Neural progenitor cell (in vitro differentiated cells): ENCODE measurements around the gene TFE3. TPM values are rescaled to one million over a fixed set of nuclear protein-coding genes. Genes with fewer than 3 reads are reported as not detected.

Experiments used
- DNase-seq: peaks from one replicate; pipeline ENCODE4 v3.0.0-alpha.2; 2016; ENCODE audit warnings: low spot score
- H2AFZ ChIP-seq: fragments of 200-600 bp; sonication (generic); replicated peaks from 2 replicates; pipeline ENCODE4 v1.6.1; 2016; ENCODE audit warnings: antibody characterized with exemption
- H3F3A ChIP-seq: fragments of 200-600 bp; sonication (generic); 2 replicates; pipeline ENCODE4 v1.6.1; 2016; ENCODE audit warnings: antibody characterized with exemption, low read depth
- H3K27ac ChIP-seq: fragments of 200-600 bp; sonication (generic); 2 replicates; pipeline ENCODE4 v1.5.1; 2016; ENCODE audit warnings: mild to moderate bottlenecking
- H3K27me3 ChIP-seq: fragments of 200-600 bp; sonication (generic); 2 replicates; pipeline ENCODE4 v1.6.1; 2016; ENCODE audit warnings: mild to moderate bottlenecking, moderate library complexity
- H3K36me3 ChIP-seq: fragments of 200-600 bp; sonication (generic); 2 replicates; pipeline ENCODE4 v1.5.1; 2016
- H3K4me1 ChIP-seq: fragments of 200-600 bp; sonication (generic); 2 replicates; pipeline ENCODE4 v1.6.1; 2016; ENCODE audit warnings: mixed run types
- H3K4me2 ChIP-seq: fragments of 200-600 bp; sonication (generic); 2 replicates; pipeline ENCODE4 v1.6.1; 2016
- H3K4me3 ChIP-seq: fragments of 200-600 bp; sonication (generic); 2 replicates; pipeline ENCODE4 v1.5.1; 2016
- H3K79me2 ChIP-seq: fragments of 200-600 bp; sonication (generic); 2 replicates; pipeline ENCODE4 v1.6.1; 2016; ENCODE audit warnings: low read depth
- H3K9ac ChIP-seq: fragments of 200-600 bp; sonication (generic); 2 replicates; pipeline ENCODE4 v1.6.1; 2016
- H3K9me3 ChIP-seq: fragments of 200-600 bp; sonication (generic); 2 replicates; pipeline ENCODE4 v1.5.1; 2016; ENCODE audit warnings: low read depth
- H4K20me1 ChIP-seq: fragments of 200-600 bp; sonication (generic); 2 replicates; pipeline ENCODE4 v1.6.1; 2016; ENCODE audit warnings: low read depth
- H3K27ac Mint-ChIP-seq: 3 replicates; pipeline ENCODE4 v1.8.0; 2021; ENCODE audit warnings: mixed read lengths
- H3K27me3 Mint-ChIP-seq: 2 replicates; pipeline ENCODE4 v1.8.0; 2022; ENCODE audit warnings: low read depth, mild to moderate bottlenecking, inconsistent platforms, moderate library complexity, mixed read lengths; ENCODE audit not compliant: insufficient read depth
- H3K36me3 Mint-ChIP-seq: 3 replicates; pipeline ENCODE4 v1.8.0; 2021; ENCODE audit warnings: mixed read lengths
- H3K4me1 Mint-ChIP-seq: 3 replicates; pipeline ENCODE4 v1.8.0; 2021; ENCODE audit warnings: mixed read lengths
- H3K4me3 Mint-ChIP-seq: 3 replicates; pipeline ENCODE4 v1.8.0; 2021; ENCODE audit warnings: mild to moderate bottlenecking, moderate library complexity, mixed read lengths
- H3K9me3 Mint-ChIP-seq: 3 replicates; pipeline ENCODE4 v1.8.0; 2020; ENCODE audit warnings: mixed read lengths
- EZH2 ChIP-seq: fragments of 200-600 bp; sonication (generic); IDR thresholded peaks from 2 replicates; pipeline ENCODE4 v1.6.1; 2017; ENCODE audit warnings: antibody characterized with exemption, mild to moderate bottlenecking, moderate library complexity
- EZH2phosphoT487 ChIP-seq: fragments of 200-600 bp; sonication (generic); IDR thresholded peaks from 2 replicates; pipeline ENCODE4 v1.6.1; 2017; ENCODE audit warnings: antibody characterized with exemption
- total RNA-seq: library from RNA; depleted of rRNA; stranded (reverse); fragments of >200 nt; gene quantifications from 2 replicates; pipeline ENCODE4 v1.2.3, GENCODE V29; 2015; ENCODE audit warnings: low replicate concordance
- TF ChIP-seq, protein P1 (sequence below): fragments of 200-600 bp; sonication (generic); IDR thresholded peaks from 2 replicates; pipeline ENCODE4 v1.5.1; 2017; ENCODE audit warnings: antibody characterized with exemption, mild to moderate bottlenecking

TFE3 gene
- total RNA-seq, 1 donor from 2014 or later: 7.9 TPM

GRCh38 chrX:49073601-49074575, 30.7 kb upstream of the TFE3 start, which contains the start of gene PRAF2:
TSS of gene PRAF2 (minus strand) at chrX:49074002. CDS start at chrX:49073987, 15 bp downstream.
- Mint-ChIP-seq H3K27ac (peak within 1 kb of the TSS; percentile 60), H3K9me3 (peaks cover 22% of the 10 kb centered on the region), H3K36me3 (no peaks in the 10 kb centered on the region), H3K27me3 (peaks cover 7% of the 10 kb centered on the region), H3K4me3 (peak within 1 kb of the TSS; percentile 88), H3K4me1 (peaks cover 8% of the 10 kb centered on the region)
- no peaks in the 10 kb centered on the region for H3F3A ChIP-seq
- H4K20me1 ChIP-seq: no peaks in the 10 kb centered on the region
- peak within 1 kb of the TSS; percentile 88 for H3K4me2 ChIP-seq
- TF ChIP-seq EZH2phosphoT487 (no peak), EZH2 (no peak)
- TF ChIP-seq, protein P1, sequence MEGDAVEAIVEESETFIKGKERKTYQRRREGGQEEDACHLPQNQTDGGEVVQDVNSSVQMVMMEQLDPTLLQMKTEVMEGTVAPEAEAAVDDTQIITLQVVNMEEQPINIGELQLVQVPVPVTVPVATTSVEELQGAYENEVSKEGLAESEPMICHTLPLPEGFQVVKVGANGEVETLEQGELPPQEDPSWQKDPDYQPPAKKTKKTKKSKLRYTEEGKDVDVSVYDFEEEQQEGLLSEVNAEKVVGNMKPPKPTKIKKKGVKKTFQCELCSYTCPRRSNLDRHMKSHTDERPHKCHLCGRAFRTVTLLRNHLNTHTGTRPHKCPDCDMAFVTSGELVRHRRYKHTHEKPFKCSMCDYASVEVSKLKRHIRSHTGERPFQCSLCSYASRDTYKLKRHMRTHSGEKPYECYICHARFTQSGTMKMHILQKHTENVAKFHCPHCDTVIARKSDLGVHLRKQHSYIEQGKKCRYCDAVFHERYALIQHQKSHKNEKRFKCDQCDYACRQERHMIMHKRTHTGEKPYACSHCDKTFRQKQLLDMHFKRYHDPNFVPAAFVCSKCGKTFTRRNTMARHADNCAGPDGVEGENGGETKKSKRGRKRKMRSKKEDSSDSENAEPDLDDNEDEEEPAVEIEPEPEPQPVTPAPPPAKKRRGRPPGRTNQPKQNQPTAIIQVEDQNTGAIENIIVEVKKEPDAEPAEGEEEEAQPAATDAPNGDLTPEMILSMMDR: no peak
- peak; percentile 91 for DNase-seq
- peak within 1 kb of the TSS; percentile 59 for H3K9ac ChIP-seq
- no peaks in the 10 kb centered on the region for H3K9me3 ChIP-seq
- no peak within 1 kb of the TSS for H3K27ac ChIP-seq
- H3K4me1 ChIP-seq: no peaks in the 10 kb centered on the region
- peak within 1 kb of the TSS; percentile 78 for H3K4me3 ChIP-seq
- no peaks in the 10 kb centered on the region for H3K36me3 ChIP-seq
- no peaks in the 10 kb centered on the region for H3K27me3 ChIP-seq
- no peaks in the 10 kb centered on the region for H3K79me2 ChIP-seq
- H2AFZ ChIP-seq: peak within 1 kb of the TSS; percentile 50

DNA sequence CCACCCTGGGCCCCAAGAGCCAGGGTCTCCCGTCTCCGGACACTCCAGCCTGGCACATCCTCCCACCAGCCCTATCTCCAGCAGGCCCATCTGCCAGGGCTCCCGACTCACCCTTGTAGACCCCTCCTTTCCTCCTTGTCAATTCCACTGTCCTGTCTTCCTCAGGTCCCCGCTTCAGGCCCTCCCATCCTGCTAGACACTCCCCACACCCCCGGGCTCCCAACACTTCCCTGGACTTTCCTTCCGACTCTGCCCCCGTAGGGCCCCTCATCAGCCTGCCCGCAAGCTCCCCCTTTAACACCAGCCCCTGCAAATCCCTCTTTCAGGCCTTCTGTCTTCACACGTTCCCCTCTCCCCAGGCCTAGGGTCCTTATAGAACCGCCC, 29.5 kb upstream of the TFE3 start:
- peak overlapping the region; percentile 78 for H3K4me3 ChIP-seq
- Mint-ChIP-seq H3K4me3 (peak overlapping the region; percentile 88), H3K27me3 (peaks cover 11% of the 10 kb centered on the region), H3K27ac (peak overlapping the region; percentile 60), H3K36me3 (no peaks in the 10 kb centered on the region), H3K9me3 (peaks cover 23% of the 10 kb centered on the region), H3K4me1 (peaks cover 8% of the 10 kb centered on the region)
- H3K27me3 ChIP-seq: no peaks in the 10 kb centered on the region
- H4K20me1 ChIP-seq: no peaks in the 10 kb centered on the region
- DNase-seq: no peak
- no peak overlapping the region for H3K27ac ChIP-seq
- H3K9me3 ChIP-seq: no peaks in the 10 kb centered on the region
- H2AFZ ChIP-seq: no peak overlapping the region
- no peak overlapping the region for H3K9ac ChIP-seq
- H3K36me3 ChIP-seq: no peaks in the 10 kb centered on the region
- no peaks in the 10 kb centered on the region for H3K79me2 ChIP-seq
- H3K4me1 ChIP-seq: no peaks in the 10 kb centered on the region
- H3K4me2 ChIP-seq: peak overlapping the region; percentile 88
- no peaks in the 10 kb centered on the region for H3F3A ChIP-seq
- no peak for TF ChIP-seq EZH2phosphoT487
- no peak for TF ChIP-seq EZH2
- TF ChIP-seq, protein P1: no peak

DNA sequence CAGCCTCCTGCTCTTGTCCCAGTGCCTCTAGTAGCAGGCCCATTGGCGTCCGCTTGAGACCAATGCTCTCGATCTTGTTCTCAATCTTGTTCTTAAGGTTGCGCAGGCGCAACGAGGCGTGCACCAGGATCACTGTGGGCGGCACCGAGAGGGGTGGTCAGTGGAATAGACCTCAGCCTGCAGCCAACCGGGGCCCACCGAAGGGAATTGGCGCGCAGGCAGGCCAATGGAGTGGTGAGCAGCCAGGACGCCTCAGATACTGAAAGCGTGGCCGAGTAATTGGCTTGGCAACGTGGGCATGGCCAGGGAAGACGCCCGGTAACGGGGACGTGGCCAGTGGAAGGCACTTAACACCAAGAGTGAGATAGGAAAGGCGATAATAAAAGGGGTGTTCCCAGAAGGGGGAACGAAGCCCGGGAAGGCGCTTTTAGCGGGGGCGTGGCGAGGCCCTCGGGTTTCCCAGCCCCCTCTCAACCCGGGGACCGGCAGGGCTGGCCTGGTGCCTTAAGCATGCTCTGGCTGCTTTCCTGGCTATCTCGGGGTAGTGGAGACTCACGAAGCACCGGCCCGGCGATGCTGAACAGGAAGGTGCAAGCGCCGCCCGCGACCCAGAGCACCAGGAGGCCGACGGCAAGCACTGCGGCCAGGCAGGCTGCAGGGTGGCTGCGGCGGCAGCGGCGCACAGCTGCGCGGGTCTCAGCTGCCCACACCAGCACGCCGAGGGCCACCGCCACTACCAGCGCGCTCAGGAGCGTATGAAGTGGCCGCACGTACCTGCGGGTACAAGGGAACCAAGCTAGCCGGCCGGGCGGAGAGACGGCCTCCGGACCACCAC, 28.9 kb upstream of the TFE3 start:
- Histone ChIP-seq H3F3A (no peaks in the 10 kb centered on the region), H3K9ac (no peak overlapping the region), H3K27me3 (no peaks in the 10 kb centered on the region), H3K4me1 (no peaks in the 10 kb centered on the region), H3K9me3 (no peaks in the 10 kb centered on the region), H3K36me3 (no peaks in the 10 kb centered on the region), H3K4me2 (peak overlapping the region; percentile 88), H3K79me2 (no peaks in the 10 kb centered on the region), H3K27ac (no peak overlapping the region), H2AFZ (no peak overlapping the region), H3K4me3 (no peak overlapping the region), H4K20me1 (no peaks in the 10 kb centered on the region)
- H3K27ac Mint-ChIP-seq: no peak overlapping the region
- H3K36me3 Mint-ChIP-seq: no peaks in the 10 kb centered on the region
- peaks cover 11% of the 10 kb centered on the region for H3K27me3 Mint-ChIP-seq
- peak overlapping the region; percentile 88 for H3K4me3 Mint-ChIP-seq
- DNase-seq: no peak
- H3K4me1 Mint-ChIP-seq: peaks cover 8% of the 10 kb centered on the region
- TF ChIP-seq EZH2 (no peak), EZH2phosphoT487 (no peak)
- TF ChIP-seq, protein P1: no peak
- peaks cover 23% of the 10 kb centered on the region for H3K9me3 Mint-ChIP-seq
